GM18519 (cell line): ENCODE data around the gene FUBP3.
"Not testable (repeated sequence)": the region's sequence is repeated elsewhere in the genome, so short reads cannot be mapped to it uniquely, and the experiment has no call there.

ENCODE experiments used
- ATAC-seq: cut with Tn5 transposase; IDR thresholded peaks from one replicate; pipeline ENCODE4 v1.9.1; 2021; ENCODE audit warnings: mild to moderate bottlenecking, moderate library complexity; ENCODE audit not compliant: unreplicated experiment, low FRiP score

FUBP3 gene

DNA sequence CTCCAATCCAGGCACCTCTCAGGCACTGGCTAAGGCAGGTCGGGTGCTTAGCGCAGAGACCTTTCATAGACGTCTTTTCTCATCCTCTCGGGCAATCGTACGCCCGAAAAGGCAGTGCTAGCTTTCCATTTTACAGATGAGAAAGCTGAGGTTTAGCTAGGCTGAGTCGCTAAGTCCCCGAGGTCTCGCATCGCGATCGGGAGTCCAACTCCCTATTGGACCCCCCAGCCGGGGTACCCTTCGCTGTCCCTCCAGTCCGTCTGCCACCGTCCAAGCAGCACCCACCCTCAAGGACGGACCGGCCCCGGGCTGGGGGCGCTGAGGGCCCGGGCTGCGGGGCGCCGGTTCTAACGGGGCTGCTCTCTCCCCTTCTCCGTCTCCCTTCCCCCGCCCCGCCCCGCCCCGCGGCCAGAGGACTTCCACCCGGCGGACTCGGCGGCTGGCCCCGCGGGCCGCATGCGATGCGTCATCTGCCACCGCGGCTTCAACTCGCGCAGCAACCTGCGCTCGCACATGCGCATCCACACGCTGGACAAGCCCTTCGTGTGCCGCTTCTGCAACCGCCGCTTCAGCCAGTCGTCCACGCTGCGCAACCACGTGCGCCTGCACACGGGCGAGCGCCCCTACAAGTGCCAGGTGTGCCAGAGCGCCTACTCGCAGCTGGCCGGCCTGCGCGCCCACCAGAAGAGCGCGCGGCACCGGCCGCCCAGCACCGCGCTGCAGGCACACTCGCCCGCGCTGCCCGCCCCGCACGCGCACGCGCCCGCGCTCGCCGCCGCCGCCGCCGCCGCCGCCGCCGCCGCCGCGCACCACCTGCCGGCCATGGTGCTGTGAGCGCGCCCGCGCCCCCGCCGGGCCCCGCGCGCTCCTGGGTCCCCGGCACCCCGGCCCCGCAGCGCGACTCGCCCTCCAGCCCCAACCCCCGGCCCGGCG, 101.7 kb downstream of the FUBP3 start:
- peak; percentile 44 for ATAC-seq

DNA sequence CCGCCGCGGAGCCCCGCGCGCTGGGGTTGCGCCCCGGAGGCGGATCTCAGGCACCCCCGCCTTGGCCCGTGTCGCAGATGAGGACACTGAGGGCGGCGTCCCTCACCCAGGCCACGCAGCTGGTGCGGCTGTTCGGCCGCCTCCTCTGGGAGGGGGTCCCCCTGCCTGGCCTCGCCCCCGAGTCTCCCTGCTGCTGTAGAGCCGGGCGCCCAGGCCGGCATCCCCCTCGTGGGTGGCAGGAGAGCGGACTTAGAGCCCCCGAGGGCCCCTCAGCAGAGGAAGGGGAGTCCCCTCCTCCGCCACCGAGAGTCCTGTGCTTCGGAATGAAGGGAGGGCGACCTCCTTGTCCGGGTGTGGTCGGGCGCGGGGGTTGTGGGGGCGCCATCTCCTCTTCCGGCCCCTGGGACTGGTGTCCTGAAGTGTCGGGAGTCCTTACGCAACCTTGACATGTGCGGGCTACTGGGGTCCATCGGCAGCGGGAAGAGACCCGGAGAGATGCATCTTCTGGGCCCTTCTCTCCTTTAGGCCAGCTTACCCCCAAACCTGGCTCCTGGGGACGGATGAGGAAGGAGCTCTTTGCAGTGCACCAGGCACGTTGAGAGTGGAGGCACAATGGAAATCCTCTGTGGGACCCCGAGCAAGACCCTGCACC, 102.5 kb downstream of the FUBP3 start:
- ATAC-seq = peak; percentile 25

DNA sequence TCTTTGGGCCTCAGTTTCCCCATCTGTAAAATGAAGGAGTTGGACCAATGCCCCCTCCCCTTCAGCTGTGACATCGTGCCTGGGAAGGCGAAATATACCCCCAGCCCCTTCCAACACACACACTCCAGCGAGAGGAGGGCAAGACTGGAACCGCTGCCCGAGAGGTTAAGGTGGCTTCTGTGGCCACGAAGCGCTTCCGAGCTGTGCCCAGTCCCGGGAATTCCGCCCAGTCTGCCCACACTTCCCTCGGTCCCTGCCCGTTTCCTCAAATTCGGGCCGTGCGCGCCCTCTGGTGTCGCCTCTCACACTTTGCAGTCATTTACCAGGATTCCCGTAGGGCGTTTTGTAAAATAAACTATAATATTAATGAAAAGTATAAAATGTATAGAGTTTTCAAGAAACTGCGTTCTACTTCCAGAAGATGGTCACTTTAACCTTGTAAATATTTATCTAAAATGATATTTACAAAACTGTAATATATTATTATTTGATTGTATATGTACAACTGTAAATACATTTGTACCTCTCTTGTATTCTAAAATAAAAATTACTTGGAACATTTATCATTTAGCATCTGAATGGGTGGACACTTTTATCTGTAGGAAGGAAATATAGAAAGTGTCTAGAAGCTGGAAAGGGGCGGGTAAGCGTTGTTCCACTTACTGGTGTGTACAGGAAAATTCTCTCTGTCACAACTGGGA, 103.2 kb downstream of the FUBP3 start:
- ATAC-seq = no peak

DNA sequence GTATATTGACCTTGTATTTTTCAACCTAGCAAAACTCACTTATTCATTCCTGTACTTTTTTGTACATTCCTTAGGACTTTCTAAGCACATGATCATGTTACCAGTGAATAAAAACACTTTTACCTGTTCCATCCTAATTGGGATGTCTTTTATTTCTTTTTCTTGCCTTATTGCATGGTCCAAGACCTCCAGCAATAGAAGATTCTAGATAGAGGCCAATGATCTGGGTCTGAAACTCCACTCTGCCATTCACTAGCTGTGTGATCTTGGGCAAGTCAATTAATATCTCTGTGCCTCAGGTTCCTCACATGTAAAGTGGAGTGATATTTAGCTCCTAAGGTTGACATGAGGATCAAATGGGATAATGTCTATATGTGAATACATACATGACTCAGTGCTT, 105.7 kb downstream of the FUBP3 start:
- no peak for ATAC-seq

DNA sequence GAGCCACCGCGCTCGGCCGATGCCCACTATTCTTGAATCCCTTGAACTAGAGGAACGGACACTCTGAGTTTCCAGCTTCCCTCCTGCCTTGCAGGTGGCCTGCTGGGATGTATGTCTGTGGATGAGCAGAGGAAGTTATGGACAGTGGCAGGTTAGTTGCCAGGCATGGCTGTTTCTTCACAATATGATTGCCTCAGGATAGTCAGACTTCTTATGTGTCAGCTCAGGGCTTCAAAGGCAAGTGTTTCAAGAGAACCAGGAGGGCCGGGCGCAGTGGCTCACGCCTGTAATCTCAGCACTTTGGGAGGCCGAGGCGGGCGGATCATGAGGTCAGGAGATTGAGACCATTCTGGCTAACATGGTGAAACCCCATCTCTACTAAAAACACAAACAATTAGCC, 106.6 kb downstream of the FUBP3 start:
- ATAC-seq = not testable (repeated sequence)

DNA sequence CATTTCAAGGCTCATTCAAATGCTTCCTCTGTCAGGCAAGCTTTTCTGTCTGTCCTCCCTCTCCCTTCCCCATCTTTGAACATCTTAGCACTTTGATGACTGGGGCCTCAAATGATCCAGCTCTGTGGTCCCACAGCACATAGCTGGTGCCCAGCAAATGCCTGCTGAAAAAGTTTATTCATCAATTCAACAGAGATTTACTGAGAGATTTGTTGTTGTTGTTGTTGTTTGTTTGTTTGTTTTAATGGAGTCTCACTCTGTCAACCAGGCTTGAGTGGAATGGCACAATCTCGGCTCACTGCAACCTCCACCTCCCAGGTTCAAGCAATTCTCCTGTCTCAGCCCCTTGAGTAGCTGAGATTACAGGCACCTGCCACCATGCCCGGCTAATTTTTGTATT, 108.2 kb downstream of the FUBP3 start:
- ATAC-seq = no peak
